ENCODE measurements around the gene MYO5A. TPM values are rescaled to one million over a fixed set of nuclear protein-coding genes. Genes with fewer than 3 reads are reported as not detected.

The MYO5A gene
- total RNA-seq, 1 experiment from 2014 or later, result 17.6 TPM

DNA sequence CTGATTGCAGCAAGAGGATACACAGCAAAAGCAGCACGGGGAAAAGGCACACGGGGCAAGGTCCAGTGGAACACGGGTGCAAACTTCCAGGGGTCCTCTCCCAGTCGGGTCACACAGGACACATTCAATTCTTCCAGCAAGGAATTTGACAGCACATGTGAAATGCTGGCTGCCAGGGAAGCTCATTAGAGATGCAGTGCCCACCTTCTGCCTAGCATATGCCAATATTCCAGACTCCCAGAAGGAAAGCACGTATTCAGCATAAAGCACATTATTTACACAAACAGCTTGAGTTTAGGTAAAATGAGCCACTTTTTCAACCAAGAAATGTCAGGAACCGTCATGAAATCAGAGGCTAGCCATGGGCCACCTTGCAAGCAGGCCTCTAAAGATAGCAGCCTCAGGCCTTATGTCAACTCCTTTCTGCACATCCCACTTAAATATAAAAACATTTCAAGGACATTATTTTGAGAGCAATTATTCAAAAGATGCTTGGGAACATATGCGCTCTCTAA, 252.4 kb downstream of the MYO5A start:
- TF ChIP-seq ZNF274 (IDR thresholded peaks at IDR 0.05; ENCODE audit: low read depth, low read length) (no peak), SIN3A (IDR thresholded peaks at IDR 0.05; ENCODE audit: low read depth) (no peak), CBX3 (IDR thresholded peaks at IDR 0.05; ENCODE audit: low read depth) (no peak), YY1 (IDR thresholded peaks at IDR 0.05; ENCODE audit: extremely low read depth, insufficient replicate concordance, low read depth, low read length) (no peak), SP1 (IDR thresholded peaks at IDR 0.05; ENCODE audit: low read depth) (no peak), EZH2phosphoT487 (IDR thresholded peaks at IDR 0.05; ENCODE audit: borderline replicate concordance) (no peak), ATF3 (IDR thresholded peaks at IDR 0.05) (no peak), POLR2AphosphoS5 (IDR thresholded peaks at IDR 0.05; ENCODE audit: low read depth, low read length) (no peak), ELF1 (IDR thresholded peaks at IDR 0.05; ENCODE audit: borderline replicate concordance, low read depth) (no peak), SRF (IDR thresholded peaks at IDR 0.05; ENCODE audit: low read depth) (no peak), RAD21 (IDR thresholded peaks at IDR 0.05; ENCODE audit: low read depth) (no peak), TCF7L2 (IDR thresholded peaks at IDR 0.05; ENCODE audit: borderline replicate concordance, extremely low read depth, insufficient read depth, insufficient read length) (no peak), ZFX (IDR thresholded peaks at IDR 0.05) (no peak)
- TF ChIP-seq, protein P1, sequence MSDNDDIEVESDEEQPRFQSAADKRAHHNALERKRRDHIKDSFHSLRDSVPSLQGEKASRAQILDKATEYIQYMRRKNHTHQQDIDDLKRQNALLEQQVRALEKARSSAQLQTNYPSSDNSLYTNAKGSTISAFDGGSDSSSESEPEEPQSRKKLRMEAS (IDR thresholded peaks at IDR 0.05), result no peak
- intact Hi-C loops (cut with micrococcal nuclease), result no loop called here
- Histone ChIP-seq H2AFZ (ENCODE audit: low read depth, low read length, poor library complexity, severe bottlenecking) (no peak overlapping the region), H3K9me3 (ENCODE audit: control insufficient read depth in 1 of 2, insufficient read depth in 1 of 2, low read depth in 1 of 2, low read length in 2 of 2) (no peaks in the 10 kb centered on the region), H3K4me3 (replicated peaks in 1 of 2; ENCODE audit: low read depth in 1 of 2, low read length in 2 of 2) (no peak overlapping the region), H3K27ac (ENCODE audit: low read depth, low read length) (no peak overlapping the region), H3K4me2 (ENCODE audit: low read length) (no peak overlapping the region), H3K79me2 (ENCODE audit: insufficient read depth, low read length) (no peaks in the 10 kb centered on the region; the same call in 1 of the 2 replicates), H3K36me3 (ENCODE audit: control insufficient read depth in 1 of 2, insufficient read depth in 2 of 2, low read length in 2 of 2) (peaks cover 45 to 61% of the 10 kb centered on the region in 2 experiments; a peak in 3 of 4 replicates), H4K20me1 (ENCODE audit: insufficient read depth) (no peaks in the 10 kb centered on the region), H3K27me3 (ENCODE audit: insufficient read depth, low read length) (no peaks in the 10 kb centered on the region), H3K9me2 (ENCODE audit: insufficient read depth) (no peaks in the 10 kb centered on the region), H3K4me1 (ENCODE audit: control insufficient read depth in 1 of 2, insufficient read depth in 2 of 2, low read length in 2 of 2) (no peaks in the 10 kb centered on the region), H3K9ac (ENCODE audit: low read length) (no peak overlapping the region)
- ATAC-seq (no peak), DNase-seq (ENCODE audit: low read depth, low spot score) (no peak)
- POLR2A ChIA-PET, result no interaction called here
- CTCF ChIA-PET, result no interaction called here
- RAD21 ChIA-PET (ENCODE audit: low non-redundant PET in 1 of 2, low total read pairs in 2 of 2, uncharacterized antibody in 2 of 2, unreplicated experiment in 2 of 2), result no interaction called here
- no TSS peak for BruUV-seq (replicated peaks)

All from HCT116 (cell line).